ENCODE results near the gene VAMP8.
A peak's percentile ranks its signal among the peaks of the same experiment; 100 is the strongest.
"Not testable (repeated sequence)": the region's sequence is repeated elsewhere in the genome, so short reads cannot be mapped to it uniquely, and the experiment has no call there.

The VAMP8 gene

GRCh38 chr2:85577386-85578242 is at the start of gene VAMP8:
Gene VAMP8 (plus strand): TSS chr2:85577586. CDS start chr2:85577647, 61 bp downstream.
- no peak for DNase-seq

GRCh38 chr2:85527787-85528186 is 49.6 kb upstream of the VAMP8 start:
- no peak for DNase-seq

- DNase-seq: no peak
Measured at GRCh38 chr2:85528355-85528754, 49.0 kb upstream of the VAMP8 start.

GRCh38 chr2:85529809-85530208 is 47.6 kb upstream of the VAMP8 start:
- no peak for DNase-seq

GRCh38 chr2:85531589-85531988 is 45.8 kb upstream of the VAMP8 start:
- no peak for DNase-seq

- no peak for DNase-seq
Measured at GRCh38 chr2:85534099-85534498, 43.3 kb upstream of the VAMP8 start.

- DNase-seq: no peak
Measured at GRCh38 chr2:85534881-85535280, 42.5 kb upstream of the VAMP8 start.

GRCh38 chr2:85536479-85536878 is 40.9 kb upstream of the VAMP8 start:
- no peak for DNase-seq

- DNase-seq: no peak
Measured at GRCh38 chr2:85537600-85538506, 39.5 kb upstream of the VAMP8 start.

- DNase-seq: peak; percentile 63
Measured at GRCh38 chr2:85538507-85539360, 38.7 kb upstream of the VAMP8 start, which contains the start of gene MAT2A. Gene MAT2A (plus strand): TSS chr2:85539168. CDS start chr2:85539288, 120 bp downstream.

- peak; percentile 39 for DNase-seq
Measured at GRCh38 chr2:85539361-85540132, 37.8 kb upstream of the VAMP8 start.

- no peak for DNase-seq
Measured at GRCh38 chr2:85540133-85540648, 37.2 kb upstream of the VAMP8 start.

- DNase-seq: no peak
Measured at GRCh38 chr2:85541262-85541661, 36.1 kb upstream of the VAMP8 start.

GRCh38 chr2:85541753-85542457 is 35.5 kb upstream of the VAMP8 start:
- no peak for DNase-seq

- DNase-seq: no peak
Measured at GRCh38 chr2:85542777-85543176, 34.6 kb upstream of the VAMP8 start.

- DNase-seq: not testable (repeated sequence)
Measured at GRCh38 chr2:85544254-85544691, 33.1 kb upstream of the VAMP8 start.

- DNase-seq: not testable (repeated sequence)
Measured at GRCh38 chr2:85544915-85545779, 32.2 kb upstream of the VAMP8 start.

- DNase-seq: no peak
Measured at GRCh38 chr2:85545780-85546240, 31.6 kb upstream of the VAMP8 start.

- no peak for DNase-seq
Measured at GRCh38 chr2:85547089-85547858, 30.1 kb upstream of the VAMP8 start.

Measured in NCI-H1048 (cell line).